Fibroblast of mammary gland (primary cell): ENCODE measurements around the gene NDUFV2.

Experiments used
- DNase-seq: peaks from one replicate; pipeline ENCODE4 v3.0.0-alpha.2; 2010; ENCODE audit warnings: low read depth
- H3K4me3 ChIP-seq: 2 replicates; pipeline ENCODE4 v1.5.1; 2011; ENCODE audit warnings: low read depth, mild to moderate bottlenecking, low read length, moderate library complexity; ENCODE audit not compliant: control insufficient read depth
- CTCF ChIP-seq: conservative IDR thresholded peaks from 2 replicates; pipeline ENCODE4 v1.5.1; 2011; ENCODE audit warnings: low read depth, low read length, inconsistent platforms; ENCODE audit not compliant: control insufficient read depth, insufficient read depth

The NDUFV2 gene

GRCh38 chr18:9062418-9062751 is 40.1 kb upstream of the NDUFV2 start:
- H3K4me3 ChIP-seq: no peak overlapping the region
- no peak for DNase-seq
- TF ChIP-seq CTCF: no peak

- no peak overlapping the region for H3K4me3 ChIP-seq
- no peak for DNase-seq
- TF ChIP-seq CTCF: no peak
Observed at GRCh38 chr18:9065864-9066263, 36.6 kb upstream of the NDUFV2 start.

- DNase-seq: no peak
- TF ChIP-seq CTCF: no peak
- no peak overlapping the region for H3K4me3 ChIP-seq
Observed at GRCh38 chr18:9066358-9066757, 36.1 kb upstream of the NDUFV2 start.

GRCh38 chr18:9066817-9067306 is 35.6 kb upstream of the NDUFV2 start:
- no peak for TF ChIP-seq CTCF
- H3K4me3 ChIP-seq: no peak overlapping the region
- no peak for DNase-seq

- no peak for DNase-seq
- TF ChIP-seq CTCF: no peak
Observed at GRCh38 chr18:9067823-9068222, 34.7 kb upstream of the NDUFV2 start.

GRCh38 chr18:9068346-9068745 is 34.2 kb upstream of the NDUFV2 start:
- TF ChIP-seq CTCF: no peak

More at GRCh38 chr18:9067823-9068222, 34.7 kb upstream of the NDUFV2 start:
- H3K4me3 ChIP-seq: no peak overlapping the region

GRCh38 chr18:9069601-9070000 is 32.9 kb upstream of the NDUFV2 start:
- no peak for DNase-seq
- TF ChIP-seq CTCF: no peak
- no peak overlapping the region for H3K4me3 ChIP-seq

More at GRCh38 chr18:9068346-9068745, 34.2 kb upstream of the NDUFV2 start:
- no peak overlapping the region for H3K4me3 ChIP-seq
- DNase-seq: no peak
